Activated naive CD8-positive, alpha-beta T cell treated with anti-CD3 and anti-CD28 coated beads, Interleukin-2, amount 10 ng/mL, durations not matched to agents 7 days and 5 days (primary cell): ENCODE data around the gene TMEM86B. TPM values are rescaled to one million over a fixed set of nuclear protein-coding genes. Genes with fewer than 3 reads are reported as not detected.
A peak's percentile ranks its signal among the peaks of the same experiment; 100 is the strongest.

ENCODE experiments used
- ATAC-seq: fragments of 150-1000 bp; cut with Tn5 transposase; one replicate; pipeline ENCODE4 v1.10.0; 2021; ENCODE audit warnings: low read depth, moderate library complexity
- POLR2A ChIA-PET: fragments of 350-600 bp; sonication (Branson Sonifier 250); formaldehyde crosslinking; loops from one replicate; lab custom pipeline; 2021; ENCODE audit warnings: antibody characterized with exemption; lab: Charles Lee
- DNase-seq: peaks from one replicate; pipeline ENCODE4 v3.0.0; 2021
- H3K27ac Mint-ChIP-seq: one replicate; pipeline ENCODE4 v1.8.0; 2022; ENCODE audit warnings: mild to moderate bottlenecking, mixed read lengths
- H3K27me3 Mint-ChIP-seq: one replicate; pipeline ENCODE4 v1.8.0; 2022; ENCODE audit warnings: mild to moderate bottlenecking, moderate library complexity, mixed read lengths
- H3K36me3 Mint-ChIP-seq: one replicate; pipeline ENCODE4 v1.8.0; 2021; ENCODE audit warnings: mild to moderate bottlenecking, mixed read lengths
- H3K4me1 Mint-ChIP-seq: one replicate; pipeline ENCODE4 v1.8.0; 2021; ENCODE audit warnings: mixed read lengths
- H3K4me3 Mint-ChIP-seq: one replicate; pipeline ENCODE4 v1.8.0; 2022; ENCODE audit warnings: mild to moderate bottlenecking, moderate library complexity, mixed read lengths
- H3K9me3 Mint-ChIP-seq: one replicate; pipeline ENCODE4 v1.8.0; 2021; ENCODE audit warnings: mixed read lengths
- microRNA-seq: library from miRNA; unstranded; fragments of <30 nt; microRNA quantifications from one replicate; pipeline ENCODE4 v1.2.0, GENCODE V29; 2022
- total RNA-seq, 2 experiments: library from RNA; stranded (reverse); gene quantifications; one replicate each; pipeline ENCODE4 v1.2.3, GENCODE V29; 2021

TMEM86B gene
- total RNA-seq, 2 experiments from 2014 or later: 18.8 to 19.4 TPM

- POLR2A ChIA-PET: no interaction called here
- ATAC-seq (no peak), DNase-seq (no peak)
- no peaks in the 10 kb centered on the region for H3K9me3 Mint-ChIP-seq
- H3K4me1 Mint-ChIP-seq: peaks cover 27% of the 10 kb centered on the region
- H3K27ac Mint-ChIP-seq: no peak overlapping the region
- no peak overlapping the region for H3K4me3 Mint-ChIP-seq
- H3K36me3 Mint-ChIP-seq: peaks cover 1% of the 10 kb centered on the region
- H3K27me3 Mint-ChIP-seq: peaks cover 12% of the 10 kb centered on the region
Observed at GRCh38 chr19:55186080-55186479, 42.5 kb downstream of the TMEM86B start.

GRCh38 chr19:55181740-55182139 is 46.8 kb downstream of the TMEM86B start:
- H3K36me3 Mint-ChIP-seq: no peaks in the 10 kb centered on the region
- H3K4me1 Mint-ChIP-seq: peaks cover 31% of the 10 kb centered on the region
- H3K4me3 Mint-ChIP-seq: no peak overlapping the region
- DNase-seq (no peak), ATAC-seq (no peak)
- POLR2A ChIA-PET: interaction anchor here (2.3 kb wide), 1 partner anchor 78 kb away, joined by 5 read pairs; the partner anchor contains the start of gene PPP6R1
- peaks cover 41% of the 10 kb centered on the region for H3K27me3 Mint-ChIP-seq
- H3K9me3 Mint-ChIP-seq: no peaks in the 10 kb centered on the region
- H3K27ac Mint-ChIP-seq: no peak overlapping the region

- DNase-seq (peak; percentile 87), ATAC-seq (peak; percentile 50)
- POLR2A ChIA-PET: interaction anchor here (0.9 to 2.3 kb wide), 4 partner anchors 75 to 228 kb away, joined by 3 to 6 read pairs (median 4); partner anchors contain the start of genes PPP6R1, TMEM238 and UBE2S
Observed at GRCh38 chr19:55179606-55180484, 48.7 kb downstream of the TMEM86B start, which contains the start of gene SYT5. Gene SYT5, minus strand, starts transcription at chr19:55180289. Its CDS starts 1,248 bp downstream, at chr19:55179041.

DNA sequence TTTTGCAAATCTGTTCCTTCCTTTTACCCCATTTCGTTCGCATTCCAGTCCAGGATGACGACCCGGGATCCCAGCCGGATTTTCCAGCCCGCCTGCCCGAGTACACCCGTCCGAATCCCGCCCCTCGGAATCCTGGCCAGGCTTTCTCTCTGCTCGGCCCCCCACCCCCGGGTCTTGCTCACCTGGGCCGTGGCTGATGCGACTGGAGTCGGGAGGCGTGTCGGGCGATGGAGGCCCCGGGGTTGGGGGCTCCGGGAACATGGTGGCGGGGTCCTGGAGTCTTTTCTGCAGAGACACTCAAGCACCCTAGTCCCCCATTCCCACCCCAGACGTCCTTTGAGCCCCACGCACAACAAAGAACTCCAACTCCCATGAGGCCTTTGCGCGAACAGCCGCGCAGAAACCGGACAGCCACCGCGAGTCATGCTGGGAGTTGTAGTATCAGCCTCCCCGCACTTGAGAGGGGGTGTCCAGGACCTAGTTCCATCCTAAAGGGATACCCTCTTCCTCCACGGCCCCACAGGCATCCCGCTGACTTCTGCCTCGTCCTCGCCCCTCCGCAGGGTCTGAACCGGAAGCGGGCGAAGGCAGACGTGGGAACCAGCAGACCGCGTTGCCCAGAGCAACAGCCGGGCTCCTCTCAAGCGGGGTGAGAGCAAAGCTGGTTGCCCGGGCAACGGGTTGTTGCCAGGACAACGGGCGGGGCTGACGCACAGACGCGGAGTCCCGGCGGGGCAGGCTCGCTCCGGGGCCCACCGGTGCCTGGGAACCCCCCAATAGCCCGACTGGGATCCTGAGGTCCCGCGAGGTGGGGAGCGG is 49.6 kb downstream of the TMEM86B start:
- H3K9me3 Mint-ChIP-seq: peaks cover 2% of the 10 kb centered on the region
- peaks cover 30% of the 10 kb centered on the region for H3K4me1 Mint-ChIP-seq
- POLR2A ChIA-PET: interaction anchor here (1.3 to 1.7 kb wide), 2 partner anchors 76 to 228 kb away, joined by 4 to 6 read pairs; partner anchors contain the start of gene UBE2S
- DNase-seq: peak; percentile 94
- H3K4me3 Mint-ChIP-seq: peak overlapping the region; percentile 75
- H3K27me3 Mint-ChIP-seq: peaks cover 60% of the 10 kb centered on the region
- H3K27ac Mint-ChIP-seq: peak overlapping the region; percentile 58
- ATAC-seq: peak; percentile 74
- no peaks in the 10 kb centered on the region for H3K36me3 Mint-ChIP-seq

More at GRCh38 chr19:55179606-55180484, 48.7 kb downstream of the TMEM86B start, which contains the start of gene SYT5:
- Mint-ChIP-seq H3K9me3 (peaks cover 2% of the 10 kb centered on the region), H3K36me3 (no peaks in the 10 kb centered on the region), H3K27me3 (peaks cover 54% of the 10 kb centered on the region), H3K27ac (peak within 1 kb of the TSS; percentile 58), H3K4me3 (peak within 1 kb of the TSS; percentile 75), H3K4me1 (peaks cover 29% of the 10 kb centered on the region)

Small RNA genes within 50 kb of the gene (microRNA-seq; reads per million reads assigned to microRNA genes)
- gene MIR6802: 4.2 reads per million
- 11.9 reads per million, percentile 17 among the genes with 10 or more reads in this experiment for gene MIR6803
- not detected for gene MIR6804

Other genes starting within 250 kb of the TMEM86B start
- gene GP6, start 190.5 kb downstream of the TMEM86B start, total RNA-seq: under 1 TPM in 1 of 2 experiments, not detected in 1; 0.25 TPM
- 10 to 100 TPM; 25.9 to 28.6 TPM for gene RDH13, start 165.6 kb downstream of the TMEM86B start, total RNA-seq
- gene EPS8L1, start 152.9 kb downstream of the TMEM86B start, total RNA-seq: 1 to 10 TPM; 5.1 to 7.6 TPM
- 100 to 1,000 TPM; 147 to 157 TPM for gene PPP1R12C, start 111.1 kb downstream of the TMEM86B start, total RNA-seq
- gene TNNT1, start 79.6 kb downstream of the TMEM86B start, total RNA-seq: not detected
- not detected for gene TNNI3, start 71.0 kb downstream of the TMEM86B start, total RNA-seq
- gene DNAAF3, start 62.1 kb downstream of the TMEM86B start, total RNA-seq: under 1 TPM in 1 of 2 experiments, not detected in 1; 0.65 TPM
- under 1 TPM in 1 of 2 experiments, not detected in 1; 0.39 TPM for gene SYT5, start 48.5 kb downstream of the TMEM86B start, total RNA-seq
- gene PTPRH, start 19.3 kb downstream of the TMEM86B start, total RNA-seq: not detected
- 100 to 1,000 TPM; 211 to 226 TPM for gene PPP6R1, start 30.3 kb upstream of the TMEM86B start, total RNA-seq
- 10 to 100 TPM; 19.5 to 20.3 TPM for gene HSPBP1, start 51.3 kb upstream of the TMEM86B start, total RNA-seq
- 1 to 10 TPM; 9.0 TPM for gene BRSK1, start 55.2 kb upstream of the TMEM86B start, total RNA-seq
- 1 to 10 TPM in 1 of 2 experiments, under 1 TPM in 1; 0.51 to 1.1 TPM for gene TMEM150B, start 96.6 kb upstream of the TMEM86B start, total RNA-seq
- gene KMT5C, start 111.1 kb upstream of the TMEM86B start, total RNA-seq: 10 to 100 TPM; 26.4 to 28.5 TPM
- under 1 TPM in 1 of 2 experiments, not detected in 1; 0.55 TPM for gene COX6B2, start 126.0 kb upstream of the TMEM86B start, total RNA-seq
- gene GARIN5B, start 134.5 kb upstream of the TMEM86B start, total RNA-seq: not detected
- gene IL11, start 141.7 kb upstream of the TMEM86B start, total RNA-seq: under 1 TPM; 0.53 to 0.60 TPM
- not detected for gene TMEM190, start 148.1 kb upstream of the TMEM86B start, total RNA-seq
- 10 to 100 TPM; 17.0 to 19.8 TPM for gene TMEM238, start 155.5 kb upstream of the TMEM86B start, total RNA-seq
- 1,000 to 10,000 TPM; 3,030 to 3,043 TPM for gene RPL28, start 157.2 kb upstream of the TMEM86B start, total RNA-seq
- gene UBE2S, start 179.0 kb upstream of the TMEM86B start, total RNA-seq: 100 to 1,000 TPM; 184 to 203 TPM
- gene SHISA7, start 214.5 kb upstream of the TMEM86B start, total RNA-seq: not detected
- 10 to 100 TPM; 13.7 to 16.8 TPM for gene ISOC2, start 232.9 kb upstream of the TMEM86B start, total RNA-seq
- not detected for gene C19orf85, start 236.0 kb upstream of the TMEM86B start, total RNA-seq
- 10 to 100 TPM in 1 of 2 experiments, 1 to 10 TPM in 1; 9.4 to 11.5 TPM for gene ZNF628, start 247.9 kb upstream of the TMEM86B start, total RNA-seq